Limb (tissue), 2 donors: ENCODE data around the gene ZSCAN5B.

Experiments used
- DNase-seq, 2 donors: peaks; one replicate each; pipeline ENCODE4 v3.0.0-alpha.2; 2016; ENCODE audit errors: extremely low spot score in 2 of 2

The ZSCAN5B gene

GRCh38 chr19:56145698-56146097 lies 51.9 kb downstream of the ZSCAN5B start:
- no peak for DNase-seq

DNA sequence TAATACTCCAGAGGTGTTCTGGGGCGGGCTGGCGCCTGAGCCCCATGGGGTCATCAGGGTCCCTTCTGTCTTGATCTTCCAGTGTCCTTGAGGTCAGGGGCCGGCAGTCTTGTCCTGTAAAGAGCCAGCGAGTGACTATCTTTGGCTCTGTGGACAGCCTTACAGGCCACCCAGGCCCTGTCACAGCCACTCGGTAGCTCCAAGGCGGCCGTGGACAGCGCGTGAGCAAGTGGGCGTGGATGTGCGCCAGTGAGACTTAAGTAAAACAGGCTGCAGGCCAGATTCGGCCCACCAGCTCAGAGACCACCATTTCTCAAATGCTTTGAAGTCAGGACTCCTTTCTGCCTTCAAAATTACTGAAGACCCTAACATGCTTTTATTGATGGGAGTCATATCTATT lies 52.8 kb downstream of the ZSCAN5B start:
- DNase-seq, result no peak

DNA sequence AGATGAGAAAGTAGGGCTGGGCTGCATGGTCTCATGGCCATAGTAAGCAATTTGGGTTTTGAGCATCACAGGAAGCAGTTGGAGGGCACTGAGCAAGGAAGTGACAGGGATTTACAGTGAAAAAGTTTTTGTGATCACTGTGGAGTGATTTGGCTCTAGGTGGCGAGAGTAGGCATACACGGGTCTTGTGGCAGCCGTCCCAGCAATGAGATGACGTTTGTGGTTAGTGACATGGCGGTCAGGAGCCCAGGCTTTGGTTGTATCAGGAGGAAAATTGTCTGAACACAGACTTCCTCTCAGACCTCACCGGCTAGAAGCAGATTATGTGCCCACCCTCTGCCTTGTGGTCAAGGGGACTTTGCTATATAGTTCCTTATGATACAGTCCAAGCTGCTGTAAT lies 53.2 kb downstream of the ZSCAN5B start:
- no peak for DNase-seq

DNA sequence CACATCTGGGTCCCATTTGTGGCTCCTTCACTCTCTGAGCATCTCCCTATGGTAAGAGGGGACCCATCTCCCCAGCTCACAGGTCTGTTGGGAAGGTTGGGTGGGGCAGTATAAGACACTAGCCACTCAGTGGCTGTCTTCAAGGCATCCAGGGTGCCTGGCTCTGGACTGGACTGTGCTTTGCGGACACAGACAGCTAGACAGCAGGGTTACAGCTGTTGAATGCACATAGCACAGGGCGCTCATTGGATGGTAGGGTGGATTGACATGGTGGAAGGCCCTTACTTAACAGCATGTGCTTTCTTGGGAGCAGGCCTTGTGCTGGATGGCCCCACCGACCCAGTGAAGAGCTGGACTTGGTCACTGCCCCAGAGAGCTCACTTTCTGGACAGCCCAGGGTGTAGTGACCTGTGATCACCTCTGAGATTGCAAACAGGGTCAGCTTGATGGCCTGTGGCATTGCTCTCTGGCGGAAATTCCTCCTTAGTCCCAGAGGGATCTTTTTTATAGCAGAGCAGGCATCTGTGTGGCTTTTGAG lies 54.6 kb downstream of the ZSCAN5B start:
- DNase-seq, result no peak

- no peak for DNase-seq
Observed at GRCh38 chr19:56142087-56142787, 55.3 kb downstream of the ZSCAN5B start.

DNA sequence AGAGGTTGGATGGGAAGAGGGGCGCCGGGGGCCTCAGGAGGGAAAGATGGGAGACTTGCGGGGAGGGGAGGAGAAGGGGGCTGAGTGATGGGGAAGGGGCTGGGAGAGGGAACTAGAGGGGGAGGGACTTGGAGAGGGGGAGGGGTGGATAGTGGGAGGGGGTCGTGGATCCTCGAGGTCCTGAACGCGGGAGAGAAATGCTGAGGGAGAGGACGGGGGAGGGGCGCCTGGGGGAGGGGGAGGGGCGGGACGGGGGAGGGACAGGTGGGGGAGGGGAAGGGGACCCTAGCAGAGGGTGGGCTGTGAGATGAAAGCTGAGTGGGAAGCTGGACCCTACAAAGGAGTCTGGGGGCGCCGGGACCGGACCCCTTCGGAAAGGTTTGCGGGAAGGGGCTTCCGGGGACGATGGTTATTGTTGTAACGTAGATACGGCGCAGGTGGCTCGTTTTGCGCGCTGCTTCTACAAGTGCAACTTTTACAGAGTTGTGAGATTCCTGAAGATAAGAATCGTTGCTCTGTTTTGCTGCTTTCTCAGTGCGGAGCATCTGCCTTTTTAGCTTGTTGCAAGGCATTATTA lies 56.1 kb downstream of the ZSCAN5B start:
- no peak for DNase-seq

DNA sequence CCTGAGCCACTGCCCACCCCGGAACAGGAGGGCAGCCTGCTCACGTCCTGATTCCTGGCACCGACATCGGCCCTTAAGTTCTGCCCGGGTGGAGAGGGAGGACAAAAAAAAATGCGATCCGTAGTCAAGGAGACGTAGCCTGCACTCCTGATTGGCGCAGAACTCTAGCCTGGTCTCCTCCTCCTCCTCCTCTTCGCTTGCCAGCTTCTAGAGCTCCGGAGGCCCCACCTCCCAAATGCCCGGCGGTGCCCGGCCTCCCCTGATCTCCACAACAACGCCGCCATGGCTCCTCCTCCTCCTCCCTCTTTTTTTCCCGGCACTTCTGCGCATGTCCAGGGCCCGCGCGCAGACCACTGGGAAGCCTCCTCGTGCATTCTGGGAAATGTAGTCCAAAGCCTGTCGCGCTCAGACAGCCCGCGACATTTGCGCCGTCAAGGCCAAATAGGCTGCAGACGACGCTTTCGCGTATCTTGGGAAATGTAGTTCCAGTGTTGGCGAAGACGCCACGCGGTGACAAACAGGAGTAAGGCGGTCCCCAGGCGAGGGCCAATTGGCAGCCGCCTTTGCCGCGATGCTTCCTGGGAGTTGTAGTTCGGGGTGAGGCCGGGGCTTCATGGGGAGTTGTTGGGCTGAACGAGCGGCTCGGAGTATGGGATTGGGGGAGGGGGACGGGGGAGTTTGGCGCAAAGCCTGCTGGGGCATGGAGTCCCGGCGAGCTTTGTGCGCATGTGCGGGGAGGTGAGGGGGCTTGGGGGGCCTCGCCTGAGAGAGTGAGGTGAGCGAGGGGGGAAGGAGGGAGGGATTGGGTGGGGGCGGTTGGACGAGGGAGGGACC lies 56.8 kb downstream of the ZSCAN5B start, which contains the start of gene ZNF444:
Gene ZNF444 (plus strand): TSS at position 705 of the 834 bp plus-strand sequence. CDS start 5,625 bp downstream, outside the sequence.
- peak; percentile 99 to 100 for DNase-seq

GRCh38 chr19:56139847-56140582 lies 57.6 kb downstream of the ZSCAN5B start:
- DNase-seq, result no peak
